Ecto neural progenitor cell (in vitro differentiated cells): ENCODE measurements around the gene ZSCAN16.

ENCODE experiments used
- DNase-seq: peaks from one replicate; pipeline ENCODE4 v3.0.0-alpha.2; 2018; ENCODE audit warnings: low spot score

Gene ZSCAN16

GRCh38 chr6:28172006-28172405 lies 47.6 kb downstream of the ZSCAN16 start:
- no peak for DNase-seq

GRCh38 chr6:28176373-28176772 lies 52.0 kb downstream of the ZSCAN16 start:
- DNase-seq, result no peak
